ENCODE results near the gene FRMD8.

FRMD8 gene

DNA sequence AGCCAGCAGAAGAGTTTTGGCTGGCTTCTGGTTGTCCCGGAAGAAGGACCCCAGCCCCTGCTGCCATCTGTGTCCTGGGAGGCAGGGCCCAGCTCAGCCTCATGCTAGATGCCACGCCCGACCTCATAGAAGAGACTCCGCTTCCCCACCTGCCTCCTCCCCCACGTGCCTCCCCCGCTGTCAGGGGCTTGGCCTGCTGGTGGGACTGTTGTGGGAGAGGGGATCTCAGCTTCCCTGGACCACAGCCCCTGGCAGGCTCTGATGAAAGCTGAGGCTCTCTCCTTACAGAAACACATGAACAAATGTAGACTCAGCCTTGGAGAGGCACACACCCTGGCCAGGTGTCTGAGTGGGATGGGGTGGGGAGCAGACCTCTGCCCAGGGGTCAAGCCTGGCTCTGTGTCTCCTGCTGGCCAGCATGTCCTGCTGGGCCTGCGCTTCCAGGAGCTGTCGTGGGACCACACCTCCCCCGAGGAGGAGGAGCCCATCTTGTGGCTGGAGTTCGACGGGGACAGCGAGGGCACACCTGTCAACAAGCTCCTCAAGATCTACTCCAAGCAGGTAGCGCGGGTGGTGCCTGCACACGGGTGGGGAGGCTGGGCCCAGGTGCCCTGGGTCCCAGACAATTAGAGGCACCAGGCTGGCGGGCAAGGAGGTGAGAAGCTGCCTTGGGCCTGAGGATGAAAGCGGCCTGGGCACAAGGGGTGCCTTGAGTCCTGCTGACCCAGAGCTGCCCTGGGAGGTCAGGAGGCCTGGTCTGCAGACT is 14.1 kb downstream of the FRMD8 start:
- no peaks in the 10 kb centered on the region for H3K27me3 ChIP-seq (ENCODE audit: control insufficient read depth in 1 of 2, insufficient read depth in 2 of 2, low read length in 2 of 2)
- H3K9me3 ChIP-seq (ENCODE audit: control insufficient read depth in 1 of 2, low read length in 2 of 2) = no peaks in the 10 kb centered on the region
- H3K4me3 ChIP-seq (ENCODE audit: low read depth in 1 of 2, low read length in 2 of 2) = no peak overlapping the region
- peaks cover 33 to 71% of the 10 kb centered on the region in 2 donors for H3K36me3 ChIP-seq (ENCODE audit: control insufficient read depth in 1 of 2, insufficient read depth in 2 of 2, low read length in 2 of 2)
- H3K9ac ChIP-seq (ENCODE audit: low read depth in 1 of 2, low read length in 2 of 2) = no peak overlapping the region
- H3K4me1 ChIP-seq (ENCODE audit: control insufficient read depth in 1 of 2, insufficient read depth in 2 of 2, low read length in 2 of 2) = peaks cover 22 to 24% of the 10 kb centered on the region in 2 donors
- no peak overlapping the region for H3K27ac ChIP-seq (ENCODE audit: low read depth, low read length)

DNA sequence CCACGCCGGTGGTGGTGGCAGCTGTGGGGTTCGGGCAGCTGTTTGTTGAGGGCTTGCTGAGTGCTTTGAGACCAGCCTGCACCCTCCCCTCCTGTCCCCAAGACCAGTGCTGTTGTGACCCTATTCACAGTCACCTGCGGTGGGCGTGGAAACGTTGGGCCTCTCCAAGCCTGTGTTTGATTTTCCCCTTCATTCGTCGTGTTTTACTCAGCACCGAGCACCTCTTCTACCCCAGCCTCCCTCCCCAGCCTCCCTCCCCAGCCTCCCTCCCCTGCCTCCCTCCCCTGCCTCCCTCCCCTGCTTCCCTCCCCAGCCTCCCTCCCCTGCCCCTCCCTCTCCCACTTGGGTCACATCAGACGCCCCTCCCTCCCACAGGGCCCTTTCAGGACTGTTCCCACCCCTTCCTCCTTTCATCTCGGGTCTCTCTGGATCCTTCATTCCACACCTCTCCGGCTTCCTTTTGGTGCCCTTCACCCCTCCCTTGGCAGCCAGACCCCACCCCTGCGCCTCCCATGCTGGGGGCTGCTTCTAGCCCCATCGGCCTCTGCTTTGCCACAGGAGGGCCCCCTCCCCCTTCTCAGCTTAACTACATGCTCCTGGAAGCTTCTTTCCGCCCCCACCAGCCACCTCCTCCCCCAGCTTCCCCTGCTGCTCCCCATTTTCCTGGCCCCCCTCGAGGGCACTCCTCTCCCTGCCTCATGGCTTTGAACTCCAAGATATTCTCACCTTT is 14.8 kb downstream of the FRMD8 start:
- Histone ChIP-seq H3K9me3 (ENCODE audit: control insufficient read depth in 1 of 2, low read length in 2 of 2) (no peaks in the 10 kb centered on the region), H3K9ac (ENCODE audit: low read depth in 1 of 2, low read length in 2 of 2) (no peak overlapping the region), H3K4me3 (ENCODE audit: low read depth in 1 of 2, low read length in 2 of 2) (no peak overlapping the region), H3K36me3 (ENCODE audit: control insufficient read depth in 1 of 2, insufficient read depth in 2 of 2, low read length in 2 of 2) (peaks cover 29 to 66% of the 10 kb centered on the region in 2 donors), H3K27me3 (ENCODE audit: control insufficient read depth in 1 of 2, insufficient read depth in 2 of 2, low read length in 2 of 2) (no peaks in the 10 kb centered on the region), H3K4me1 (ENCODE audit: control insufficient read depth in 1 of 2, insufficient read depth in 2 of 2, low read length in 2 of 2) (peaks cover 22 to 24% of the 10 kb centered on the region in 2 donors), H3K27ac (ENCODE audit: low read depth, low read length) (no peak overlapping the region)

DNA sequence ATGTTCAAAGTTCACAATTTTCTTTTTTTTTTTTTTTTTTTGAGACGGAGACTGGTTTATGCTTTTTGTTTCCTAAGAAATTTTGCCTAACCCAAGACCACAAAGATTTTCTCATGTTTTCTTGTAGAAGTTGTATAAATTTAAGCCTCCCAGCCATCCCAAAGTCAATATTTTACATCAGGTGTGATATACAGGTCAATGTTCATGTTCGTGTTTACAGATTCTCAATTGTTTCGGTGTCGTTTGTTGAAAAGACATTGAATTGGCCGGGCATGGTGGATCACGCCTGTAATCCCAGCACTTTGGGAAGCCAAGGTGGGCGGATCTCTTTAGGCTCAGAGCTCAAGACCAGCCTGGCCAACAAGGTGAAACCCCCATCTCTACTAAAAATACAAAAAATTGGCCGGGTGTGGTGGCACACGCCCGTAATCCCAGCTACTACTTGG is 15.4 kb downstream of the FRMD8 start:
- H3K4me3 ChIP-seq (ENCODE audit: low read depth in 1 of 2, low read length in 2 of 2) = no peak overlapping the region
- no peak overlapping the region for H3K9ac ChIP-seq (ENCODE audit: low read depth in 1 of 2, low read length in 2 of 2)
- peaks cover 29 to 61% of the 10 kb centered on the region in 2 donors for H3K36me3 ChIP-seq (ENCODE audit: control insufficient read depth in 1 of 2, insufficient read depth in 2 of 2, low read length in 2 of 2)

DNA sequence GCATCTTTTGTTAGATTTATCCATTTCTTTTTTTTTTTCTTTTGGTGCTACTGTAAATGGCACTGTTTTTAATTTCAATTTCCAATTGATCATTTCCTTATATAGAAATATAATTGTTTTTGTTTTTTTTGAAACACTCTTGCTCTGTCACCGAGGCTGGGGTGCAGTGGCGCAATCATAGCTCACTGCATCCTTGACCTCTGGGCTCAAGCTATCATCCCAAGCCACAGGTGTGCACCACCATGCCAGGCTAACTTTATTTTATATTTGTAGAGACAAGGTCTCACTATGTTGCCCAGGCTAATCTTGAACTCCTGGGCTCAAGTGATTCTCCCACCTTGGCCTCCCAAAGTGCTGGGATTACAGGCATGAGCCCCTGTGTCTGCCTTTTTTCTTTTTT is 16.4 kb downstream of the FRMD8 start:
- Histone ChIP-seq H3K4me1 (ENCODE audit: control insufficient read depth in 1 of 2, insufficient read depth in 2 of 2, low read length in 2 of 2) (peaks cover 22 to 24% of the 10 kb centered on the region in 2 donors), H3K36me3 (ENCODE audit: control insufficient read depth in 1 of 2, insufficient read depth in 2 of 2, low read length in 2 of 2) (peaks cover 22 to 53% of the 10 kb centered on the region in 2 donors), H3K9ac (ENCODE audit: low read depth in 1 of 2, low read length in 2 of 2) (no peak overlapping the region), H3K9me3 (ENCODE audit: control insufficient read depth in 1 of 2, low read length in 2 of 2) (no peaks in the 10 kb centered on the region), H3K27me3 (ENCODE audit: control insufficient read depth in 1 of 2, insufficient read depth in 2 of 2, low read length in 2 of 2) (no peaks in the 10 kb centered on the region), H3K27ac (ENCODE audit: low read depth, low read length) (no peak overlapping the region), H3K4me3 (ENCODE audit: low read depth in 1 of 2, low read length in 2 of 2) (no peak overlapping the region)

More for the DNA sequence above, 15.4 kb downstream of the FRMD8 start:
- Histone ChIP-seq H3K27me3 (ENCODE audit: control insufficient read depth in 1 of 2, insufficient read depth in 2 of 2, low read length in 2 of 2) (no peaks in the 10 kb centered on the region), H3K4me1 (ENCODE audit: control insufficient read depth in 1 of 2, insufficient read depth in 2 of 2, low read length in 2 of 2) (peaks cover 22 to 24% of the 10 kb centered on the region in 2 donors), H3K9me3 (ENCODE audit: control insufficient read depth in 1 of 2, low read length in 2 of 2) (no peaks in the 10 kb centered on the region), H3K27ac (ENCODE audit: low read depth, low read length) (no peak overlapping the region)

DNA sequence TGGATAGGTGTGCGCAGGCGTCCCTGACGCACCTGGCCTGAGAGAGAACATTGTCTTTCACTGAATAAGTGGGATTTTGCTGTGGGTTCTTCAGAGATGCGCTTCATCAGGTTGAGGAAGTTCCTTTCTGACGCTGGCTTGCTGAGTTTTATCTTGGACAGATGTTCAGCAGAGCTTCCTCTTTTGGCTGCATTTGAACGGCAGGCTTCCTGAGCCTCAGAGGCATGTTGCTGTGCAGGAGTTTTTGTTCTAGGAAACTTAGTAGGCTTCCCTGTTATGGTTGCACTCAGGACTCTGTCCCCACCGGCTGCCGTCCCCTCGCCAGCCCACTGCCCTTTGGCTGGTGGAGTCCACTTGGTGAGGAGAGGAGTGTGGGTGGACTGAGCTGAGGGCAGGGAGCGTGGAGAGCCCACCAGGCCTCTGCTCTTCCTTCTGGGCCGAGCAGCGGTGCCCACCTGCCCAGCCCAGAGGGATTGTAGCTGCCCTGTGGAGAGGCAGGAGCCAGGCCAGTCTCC is 17.2 kb downstream of the FRMD8 start:
- Histone ChIP-seq H3K36me3 (ENCODE audit: control insufficient read depth in 1 of 2, insufficient read depth in 2 of 2, low read length in 2 of 2) (peaks cover 27 to 50% of the 10 kb centered on the region in 2 donors), H3K9ac (ENCODE audit: low read depth in 1 of 2, low read length in 2 of 2) (no peak overlapping the region), H3K4me3 (ENCODE audit: low read depth in 1 of 2, low read length in 2 of 2) (no peak overlapping the region), H3K9me3 (ENCODE audit: control insufficient read depth in 1 of 2, low read length in 2 of 2) (no peaks in the 10 kb centered on the region), H3K27me3 (ENCODE audit: control insufficient read depth in 1 of 2, insufficient read depth in 2 of 2, low read length in 2 of 2) (no peaks in the 10 kb centered on the region), H3K4me1 (ENCODE audit: control insufficient read depth in 1 of 2, insufficient read depth in 2 of 2, low read length in 2 of 2) (peaks cover 22 to 24% of the 10 kb centered on the region in 2 donors), H3K27ac (ENCODE audit: low read depth, low read length) (no peak overlapping the region)

DNA sequence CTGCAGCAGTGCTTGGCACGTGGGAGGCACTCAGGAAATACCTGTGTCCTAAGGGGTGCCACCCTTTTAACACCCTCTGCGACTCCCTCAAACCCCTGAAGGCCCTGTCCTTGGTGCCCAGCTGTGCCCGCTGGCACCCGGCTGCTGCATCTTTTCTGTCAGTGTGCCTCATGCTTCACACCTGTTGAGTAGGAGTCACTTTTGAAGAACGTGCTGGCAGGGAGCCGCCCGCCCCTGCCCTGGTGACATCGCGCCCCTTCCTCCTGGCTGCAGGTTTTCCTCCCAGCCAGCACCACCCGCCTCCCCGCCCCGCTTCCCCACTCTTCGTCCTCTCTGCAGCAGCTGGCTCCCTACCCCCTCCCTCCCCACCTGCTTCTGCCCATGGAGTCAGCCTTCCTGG is 17.8 kb downstream of the FRMD8 start:
- peaks cover 22 to 24% of the 10 kb centered on the region in 2 donors for H3K4me1 ChIP-seq (ENCODE audit: control insufficient read depth in 1 of 2, insufficient read depth in 2 of 2, low read length in 2 of 2)
- H3K4me3 ChIP-seq (ENCODE audit: low read depth in 1 of 2, low read length in 2 of 2) = no peak overlapping the region
- H3K9ac ChIP-seq (ENCODE audit: low read depth in 1 of 2, low read length in 2 of 2) = no peak overlapping the region
- H3K27ac ChIP-seq (ENCODE audit: low read depth, low read length) = no peak overlapping the region
- no peaks in the 10 kb centered on the region for H3K27me3 ChIP-seq (ENCODE audit: control insufficient read depth in 1 of 2, insufficient read depth in 2 of 2, low read length in 2 of 2)
- no peaks in the 10 kb centered on the region for H3K9me3 ChIP-seq (ENCODE audit: control insufficient read depth in 1 of 2, low read length in 2 of 2)
- peaks cover 27 to 51% of the 10 kb centered on the region in 2 donors for H3K36me3 ChIP-seq (ENCODE audit: control insufficient read depth in 1 of 2, insufficient read depth in 2 of 2, low read length in 2 of 2)

DNA sequence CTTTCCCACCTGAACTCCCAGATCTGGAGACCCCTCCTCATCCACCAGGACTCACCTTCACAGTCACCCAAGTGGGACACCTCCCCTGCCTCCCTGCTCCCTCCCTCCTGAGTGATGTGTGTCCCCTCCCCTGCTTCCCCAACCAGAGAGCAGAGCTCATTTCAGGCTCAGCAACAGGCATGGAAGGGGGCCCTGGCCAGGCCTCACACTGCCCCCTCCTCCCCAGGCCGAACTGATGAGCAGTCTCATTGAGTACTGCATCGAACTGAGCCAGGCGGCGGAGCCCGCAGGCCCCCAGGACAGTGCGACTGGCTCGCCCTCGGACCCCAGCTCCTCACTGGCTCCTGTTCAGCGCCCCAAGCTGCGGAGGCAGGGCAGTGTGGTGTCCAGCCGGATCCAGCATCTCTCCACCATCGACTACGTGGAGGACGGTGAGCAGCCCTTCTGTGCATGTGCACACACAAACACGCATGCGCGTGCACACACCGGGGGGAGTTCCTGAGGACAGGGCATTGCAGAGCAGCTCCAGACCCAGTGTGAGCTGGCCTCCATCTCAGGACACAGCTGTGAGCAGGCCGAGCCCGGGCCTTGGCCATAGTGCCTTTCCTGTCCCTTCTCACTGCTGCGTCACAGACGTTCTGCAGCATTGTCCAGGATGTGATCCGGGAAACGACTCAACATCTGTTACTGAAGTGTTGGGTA is 18.4 kb downstream of the FRMD8 start:
- Histone ChIP-seq H3K36me3 (ENCODE audit: control insufficient read depth in 1 of 2, insufficient read depth in 2 of 2, low read length in 2 of 2) (peaks cover 21 to 50% of the 10 kb centered on the region in 2 donors), H3K27ac (ENCODE audit: low read depth, low read length) (no peak overlapping the region), H3K9me3 (ENCODE audit: control insufficient read depth in 1 of 2, low read length in 2 of 2) (no peaks in the 10 kb centered on the region)

DNA sequence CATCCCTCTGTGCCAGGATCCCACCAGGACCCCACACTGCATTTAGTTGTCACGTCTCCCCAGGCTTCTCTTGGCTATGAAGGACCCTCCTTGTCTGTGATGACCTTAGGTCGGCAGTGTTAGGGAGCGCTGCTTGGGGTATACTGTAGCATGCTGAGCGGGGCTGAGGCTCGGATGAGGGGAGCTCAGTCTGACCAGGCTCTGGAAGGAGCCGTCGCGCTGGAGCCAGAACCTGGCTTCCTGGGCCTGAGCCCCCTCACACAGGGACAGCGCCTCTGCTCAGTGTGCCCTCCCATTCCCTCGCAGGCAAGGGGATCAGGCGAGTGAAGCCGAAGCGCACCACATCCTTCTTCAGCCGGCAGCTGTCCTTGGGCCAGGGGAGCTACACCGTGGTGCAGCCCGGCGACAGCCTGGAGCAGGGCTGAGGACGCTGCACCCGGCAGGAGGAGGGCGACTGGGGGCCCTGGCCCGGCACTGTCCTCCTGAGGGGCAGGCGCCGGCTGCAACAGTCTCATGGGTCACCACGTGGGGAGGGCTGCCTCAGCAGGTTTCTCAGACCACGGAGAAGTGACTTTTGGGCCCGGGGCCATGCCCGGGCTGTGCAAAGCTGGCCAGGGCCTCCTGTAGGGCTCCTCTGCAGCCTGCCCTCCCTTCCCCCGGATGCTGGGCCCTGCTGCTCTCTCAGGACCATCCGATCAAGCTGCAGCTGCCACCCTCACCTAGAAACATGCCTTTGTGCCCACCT is 24.7 kb downstream of the FRMD8 start:
- H3K27ac ChIP-seq (ENCODE audit: low read depth, low read length) = no peak overlapping the region
- peaks cover 10 to 45% of the 10 kb centered on the region in 2 donors for H3K36me3 ChIP-seq (ENCODE audit: control insufficient read depth in 1 of 2, insufficient read depth in 2 of 2, low read length in 2 of 2)
- H3K9ac ChIP-seq (ENCODE audit: low read depth in 1 of 2, low read length in 2 of 2) = no peak overlapping the region
- H3K27me3 ChIP-seq (ENCODE audit: control insufficient read depth in 1 of 2, insufficient read depth in 2 of 2, low read length in 2 of 2) = no peaks in the 10 kb centered on the region
- H3K4me1 ChIP-seq (ENCODE audit: control insufficient read depth in 1 of 2, insufficient read depth in 2 of 2, low read length in 2 of 2) = peaks cover 6 to 11% of the 10 kb centered on the region in 2 donors
- H3K4me3 ChIP-seq (ENCODE audit: low read depth in 1 of 2, low read length in 2 of 2) = no peak overlapping the region
- no peaks in the 10 kb centered on the region for H3K9me3 ChIP-seq (ENCODE audit: control insufficient read depth in 1 of 2, low read length in 2 of 2)

More for the DNA sequence above, 18.4 kb downstream of the FRMD8 start:
- H3K27me3 ChIP-seq (ENCODE audit: control insufficient read depth in 1 of 2, insufficient read depth in 2 of 2, low read length in 2 of 2) = no peaks in the 10 kb centered on the region
- H3K9ac ChIP-seq (ENCODE audit: low read depth in 1 of 2, low read length in 2 of 2) = no peak overlapping the region
- no peak overlapping the region for H3K4me3 ChIP-seq (ENCODE audit: low read depth in 1 of 2, low read length in 2 of 2)
- H3K4me1 ChIP-seq (ENCODE audit: control insufficient read depth in 1 of 2, insufficient read depth in 2 of 2, low read length in 2 of 2) = peaks cover 22 to 24% of the 10 kb centered on the region in 2 donors

DNA sequence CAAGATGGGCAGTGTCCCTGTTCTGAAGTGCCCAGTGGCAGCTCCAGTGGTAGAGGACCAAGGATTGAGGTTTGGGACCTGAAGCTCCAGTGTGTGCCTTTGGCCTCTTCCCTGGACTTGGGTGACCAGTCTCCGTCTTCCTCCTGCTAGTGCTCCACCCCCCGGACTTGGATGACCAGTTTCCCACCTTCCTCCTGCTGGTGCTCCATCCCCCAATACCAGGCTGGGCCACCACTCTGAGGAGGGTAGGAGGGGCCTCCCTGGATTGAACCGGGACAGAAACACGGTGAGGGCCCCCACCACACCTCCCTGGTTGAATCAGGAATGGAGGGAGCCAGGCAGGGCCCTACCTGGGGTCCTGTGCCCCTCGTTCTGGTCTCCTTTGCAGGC is 25.2 kb downstream of the FRMD8 start:
- Histone ChIP-seq H3K27me3 (ENCODE audit: control insufficient read depth in 1 of 2, insufficient read depth in 2 of 2, low read length in 2 of 2) (no peaks in the 10 kb centered on the region), H3K36me3 (ENCODE audit: control insufficient read depth in 1 of 2, insufficient read depth in 2 of 2, low read length in 2 of 2) (peaks cover 10 to 45% of the 10 kb centered on the region in 2 donors), H3K4me3 (ENCODE audit: low read depth in 1 of 2, low read length in 2 of 2) (no peak overlapping the region), H3K27ac (ENCODE audit: low read depth, low read length) (no peak overlapping the region), H3K9ac (ENCODE audit: low read depth in 1 of 2, low read length in 2 of 2) (no peak overlapping the region), H3K4me1 (ENCODE audit: control insufficient read depth in 1 of 2, insufficient read depth in 2 of 2, low read length in 2 of 2) (peaks cover 10 to 17% of the 10 kb centered on the region in 2 donors), H3K9me3 (ENCODE audit: control insufficient read depth in 1 of 2, low read length in 2 of 2) (no peaks in the 10 kb centered on the region)
